HG02798 (cell line): ENCODE results near the gene AMOTL1.

ENCODE experiments used
- ATAC-seq: cut with Tn5 transposase; IDR thresholded peaks from one replicate; pipeline ENCODE4 v1.9.1; 2021; ENCODE audit warnings: mild to moderate bottlenecking; ENCODE audit not compliant: unreplicated experiment, poor library complexity

AMOTL1 gene

DNA sequence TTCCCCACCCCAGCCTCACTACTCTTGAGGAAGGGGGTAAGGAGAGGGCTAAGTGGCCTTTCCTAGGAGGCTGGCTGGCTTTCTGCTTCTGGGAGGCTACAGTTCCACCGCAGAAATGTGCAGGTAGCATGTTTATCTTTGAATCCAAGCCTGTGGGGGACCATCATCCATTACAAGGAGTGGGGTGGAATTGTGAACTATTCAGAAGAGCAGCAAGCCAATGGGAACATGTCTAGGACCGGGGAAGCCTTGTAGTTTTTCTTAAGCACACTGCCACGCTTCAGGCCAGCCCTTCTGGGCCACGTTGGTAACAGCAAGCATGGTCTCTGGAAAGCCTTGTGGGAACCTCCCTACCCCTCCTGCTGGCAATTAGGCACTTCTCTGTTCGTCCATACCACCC, 100.3 kb downstream of the AMOTL1 start:
- no peak for ATAC-seq

DNA sequence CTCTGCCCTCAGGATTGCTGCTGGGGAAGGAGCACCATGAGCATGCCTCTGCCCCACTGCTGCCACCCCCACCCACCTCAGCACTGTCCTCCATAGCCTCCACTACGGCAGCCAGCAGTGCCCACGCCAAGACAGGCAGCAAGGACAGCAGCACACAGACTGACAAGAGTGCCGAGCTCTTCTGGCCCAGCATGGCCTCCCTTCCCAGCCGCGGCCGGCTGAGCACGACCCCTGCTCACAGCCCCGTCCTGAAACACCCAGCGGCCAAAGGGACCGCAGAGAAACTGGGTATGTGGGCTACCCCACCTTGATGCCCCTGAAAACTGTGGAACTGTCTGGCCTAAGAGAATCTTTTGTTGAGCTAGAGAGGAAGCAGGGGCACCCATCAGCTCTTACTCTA, 101.0 kb downstream of the AMOTL1 start:
- no peak for ATAC-seq

DNA sequence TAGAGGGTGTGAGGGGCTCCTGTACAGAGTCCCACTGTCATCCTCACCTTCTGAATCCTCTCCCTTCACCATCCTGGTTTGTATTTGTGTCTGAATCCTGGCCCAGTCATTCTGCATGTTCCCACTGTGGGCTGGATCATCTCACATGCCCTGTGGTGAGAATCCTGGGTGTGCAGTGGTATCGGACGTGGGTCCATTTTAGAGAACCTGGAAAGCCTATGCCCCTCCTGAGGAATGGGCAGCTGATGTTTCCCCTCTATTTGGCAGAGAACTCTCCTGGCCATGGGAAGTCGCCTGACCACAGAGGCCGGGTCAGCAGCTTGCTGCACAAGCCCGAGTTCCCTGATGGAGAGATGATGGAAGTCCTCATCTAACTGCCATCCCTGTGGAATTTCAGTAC, 102.3 kb downstream of the AMOTL1 start:
- no peak for ATAC-seq

GRCh38 chr11:94871491-94872185, 103.5 kb downstream of the AMOTL1 start:
- ATAC-seq = no peak

- ATAC-seq = no peak
Observed at GRCh38 chr11:94873916-94874540, 105.9 kb downstream of the AMOTL1 start.

DNA sequence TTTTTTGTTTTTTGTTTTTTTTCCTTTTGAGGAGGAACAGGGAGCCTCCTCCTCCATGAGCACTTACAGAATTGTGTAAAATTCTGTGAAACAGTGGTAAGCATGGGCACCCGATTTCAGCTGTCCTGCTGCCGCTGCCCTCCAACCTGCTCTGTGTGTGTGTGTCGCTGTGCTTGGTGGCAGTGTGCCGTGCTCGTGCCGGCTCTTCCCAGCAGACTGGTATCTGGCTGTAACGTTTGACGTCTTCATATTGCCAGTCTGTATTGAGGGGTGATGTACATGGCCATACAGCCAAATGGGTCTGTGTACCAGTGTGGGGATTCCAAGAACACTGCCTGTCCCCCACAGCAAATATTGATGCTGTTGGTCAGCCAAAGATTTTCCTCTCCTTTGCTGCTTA, 108.1 kb downstream of the AMOTL1 start:
- no peak for ATAC-seq

DNA sequence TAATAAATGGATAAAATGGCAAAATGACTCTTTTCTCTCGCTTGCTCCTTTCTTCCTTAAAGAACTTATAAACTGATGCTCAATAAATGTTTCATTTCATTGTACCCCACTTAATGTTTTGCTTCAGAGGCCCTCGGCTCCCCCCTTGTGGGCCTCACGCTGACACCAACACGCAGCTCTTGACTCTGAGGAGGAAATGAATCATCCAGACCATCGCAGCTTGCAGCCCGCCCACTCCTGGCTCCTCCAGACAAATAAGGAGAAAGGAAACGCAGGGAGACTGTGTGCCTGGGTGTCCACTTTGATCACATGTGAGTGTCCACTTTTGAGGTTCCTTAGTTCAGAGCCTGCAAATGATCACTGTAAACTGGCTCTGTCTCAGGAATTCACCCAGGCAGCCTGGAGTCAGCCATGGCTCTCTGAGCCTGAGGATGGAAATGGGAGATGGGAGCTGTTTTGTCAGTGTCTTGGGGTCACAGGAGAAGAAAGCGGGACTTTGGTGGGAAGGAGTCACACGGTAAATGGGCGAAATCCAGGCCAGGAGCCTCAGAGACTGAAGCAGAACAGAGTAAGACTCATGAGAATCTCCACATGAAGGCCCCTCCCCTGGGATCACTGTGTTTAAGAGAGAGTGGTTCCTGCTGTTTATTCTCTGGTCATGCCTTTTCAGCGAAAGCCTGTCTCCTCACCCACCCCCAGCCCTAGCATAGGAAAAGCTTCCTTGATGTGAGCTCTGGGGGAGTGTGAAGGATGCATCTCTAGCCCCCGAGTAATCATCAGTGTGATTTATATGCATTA, 108.7 kb downstream of the AMOTL1 start:
- ATAC-seq = peak; percentile 89

- no peak for ATAC-seq
Observed at GRCh38 chr11:94877443-94878200, 109.5 kb downstream of the AMOTL1 start.

DNA sequence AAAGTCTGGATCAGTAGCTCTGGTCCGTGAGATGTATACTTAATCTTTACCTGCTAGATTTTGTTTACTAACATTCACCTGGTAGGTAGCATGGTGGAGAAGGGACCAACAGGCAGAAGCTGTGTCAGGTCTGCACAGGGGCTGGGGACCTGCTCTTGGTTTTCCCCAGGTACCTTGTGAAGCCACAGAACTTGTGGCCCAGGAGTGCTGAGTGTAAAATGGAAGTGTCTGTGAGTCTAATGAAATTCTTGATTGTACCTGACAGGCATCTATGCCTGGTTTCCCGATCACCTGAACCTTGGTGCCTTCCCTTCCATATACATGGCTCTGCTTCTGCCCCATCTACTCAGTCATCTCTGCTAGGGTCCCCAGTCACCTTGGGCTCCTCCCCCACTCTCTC, 110.8 kb downstream of the AMOTL1 start:
- ATAC-seq = no peak

- no peak for ATAC-seq
Observed at GRCh38 chr11:94880216-94880615, 112.1 kb downstream of the AMOTL1 start.

- ATAC-seq = no peak
Observed at GRCh38 chr11:94882931-94883330, 114.8 kb downstream of the AMOTL1 start.

GRCh38 chr11:94883878-94884277, 115.7 kb downstream of the AMOTL1 start:
- no peak for ATAC-seq

- no peak for ATAC-seq
Observed at GRCh38 chr11:94884376-94884775, 116.2 kb downstream of the AMOTL1 start.

GRCh38 chr11:94885133-94885532, 117.0 kb downstream of the AMOTL1 start:
- peak; percentile 73 for ATAC-seq

GRCh38 chr11:94885581-94885980, 117.4 kb downstream of the AMOTL1 start:
- ATAC-seq = no peak

GRCh38 chr11:94888204-94888603, 120.0 kb downstream of the AMOTL1 start:
- ATAC-seq = no peak

- no peak for ATAC-seq
Observed at GRCh38 chr11:94895451-94895850, 127.3 kb downstream of the AMOTL1 start.

GRCh38 chr11:94895971-94896370, 127.8 kb downstream of the AMOTL1 start:
- no peak for ATAC-seq

GRCh38 chr11:94897330-94897768, 129.2 kb downstream of the AMOTL1 start:
- ATAC-seq = peak; percentile 82

DNA sequence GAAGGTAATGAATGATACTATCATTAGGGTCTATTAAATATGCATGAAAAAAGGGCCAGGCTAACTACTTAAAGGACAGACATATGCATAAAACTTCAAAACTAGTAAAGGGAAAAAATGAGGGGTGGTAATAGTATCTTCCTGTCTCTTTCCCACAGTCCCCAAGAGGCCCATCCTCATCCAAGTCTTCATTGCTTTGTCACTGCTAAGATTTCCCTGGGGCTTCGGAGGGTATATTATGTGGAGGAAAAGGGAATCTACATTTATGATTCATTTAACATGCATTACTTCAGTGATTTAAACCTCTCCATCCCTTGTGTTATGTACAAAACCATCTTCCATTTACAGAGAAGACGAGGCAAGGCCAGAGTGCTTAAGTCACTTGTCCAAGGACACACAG, 139.1 kb downstream of the AMOTL1 start:
- no peak for ATAC-seq
